Liver (tissue), 3 donors: ENCODE data around the gene ADGRA1.
"Not testable (repeated sequence)": the region's sequence is repeated elsewhere in the genome, so short reads cannot be mapped to it uniquely, and the experiment has no call there.

ENCODE experiments used
- ATF3 ChIP-seq: IDR thresholded peaks from 2 replicates; pipeline ENCODE4 v1.6.1; 2016; ENCODE audit warnings: antibody characterized with exemption
- CTCF ChIP-seq: fragments of 150-350 bp; IDR thresholded peaks from 2 replicates; pipeline ENCODE4 v1.5.1; 2017; ENCODE audit warnings: improper control_type of control experiment, low read depth, low read length; ENCODE audit not compliant: missing input control
- GABPA ChIP-seq, 2 donors: IDR thresholded peaks in 1 of 2; conservative IDR thresholded peaks in 1 of 2; 2 replicates each; pipeline ENCODE4 v1.6.1; 2016; ENCODE audit warnings: antibody characterized with exemption in 2 of 2, mild to moderate bottlenecking in 1 of 2, moderate library complexity in 1 of 2
- JUND ChIP-seq, 2 donors: IDR thresholded peaks; 2 replicates each; pipeline ENCODE4 v1.6.1; 2016; ENCODE audit warnings: antibody characterized with exemption in 2 of 2
- MAX ChIP-seq: IDR thresholded peaks from 2 replicates; pipeline ENCODE4 v1.6.1; 2016; ENCODE audit warnings: antibody characterized with exemption
- NR2F2 ChIP-seq: IDR thresholded peaks from 2 replicates; pipeline ENCODE4 v1.6.1; 2016; ENCODE audit warnings: antibody characterized with exemption
- REST ChIP-seq: IDR thresholded peaks from 2 replicates; pipeline ENCODE4 v1.6.1; 2016; ENCODE audit warnings: antibody characterized with exemption, mild to moderate bottlenecking
- RXRA ChIP-seq, 2 donors: IDR thresholded peaks; 2 replicates each; pipeline ENCODE4 v1.6.1; 2017 to 2018; ENCODE audit warnings: antibody characterized with exemption in 2 of 2, mild to moderate bottlenecking in 1 of 2
- SP1 ChIP-seq: IDR thresholded peaks from 2 replicates; pipeline ENCODE4 v1.6.1; 2018; ENCODE audit warnings: antibody characterized with exemption, mild to moderate bottlenecking
- TAF1 ChIP-seq: conservative IDR thresholded peaks from 2 replicates; pipeline ENCODE4 v1.6.1; 2016; ENCODE audit warnings: antibody characterized with exemption, mild to moderate bottlenecking
- YY1 ChIP-seq: IDR thresholded peaks from 2 replicates; pipeline ENCODE4 v1.6.1; 2016; ENCODE audit warnings: antibody characterized with exemption, mild to moderate bottlenecking
- donor health status: healthy.
- donor health status: healthy.

- not testable (repeated sequence) for TF ChIP-seq YY1; CTCF; SP1; MAX; TAF1; REST; ATF3; GABPA (IDR thresholded peaks at IDR 0.05 in 1 of 2, conservative IDR thresholded peaks at IDR 0.05 in 1 of 2); NR2F2; RXRA (IDR thresholded peaks at IDR 0.05); JUND (IDR thresholded peaks at IDR 0.05)
Observed at GRCh38 chr10:133175624-133176023, 87.9 kb downstream of the ADGRA1 start.
